SU-DHL-6 (cell line): Measurements from ENCODE around the gene KLRC1.
"Not testable (repeated sequence)": the region's sequence is repeated elsewhere in the genome, so short reads cannot be mapped to it uniquely, and the experiment has no call there.

Source experiments
- H2AFZ ChIP-seq: fragments of 200-600 bp; sonication (generic); 2 replicates; pipeline ENCODE4 v1.6.1; 2014; ENCODE audit warnings: low read depth, mild to moderate bottlenecking, moderate library complexity, mixed read lengths, antibody characterized with exemption, low read length; ENCODE audit not compliant: severe bottlenecking
- H3F3A ChIP-seq: fragments of 200-600 bp; shearing (Covaris generic); 2 replicates; pipeline ENCODE4 v1.6.0; 2016; ENCODE audit warnings: antibody characterized with exemption, mild to moderate bottlenecking; ENCODE audit not compliant: insufficient read depth
- H3K27ac ChIP-seq: fragments of 200-600 bp; sonication (generic); 2 replicates; pipeline ENCODE4 v1.5.1; 2016; ENCODE audit warnings: low read depth, mild to moderate bottlenecking, low read length, moderate library complexity, mixed read lengths
- H3K27me3 ChIP-seq: fragments of 200-600 bp; sonication (generic), shearing (Covaris generic); 2 replicates; pipeline ENCODE4 v1.6.0; 2014; ENCODE audit warnings: mild to moderate bottlenecking, low read length
- H3K36me3 ChIP-seq: fragments of 200-600 bp; sonication (generic); 2 replicates; pipeline ENCODE4 v1.6.1; 2014; ENCODE audit warnings: mild to moderate bottlenecking, low read length, mixed read lengths
- H3K4me2 ChIP-seq: fragments of 300-600, 200-600 bp; shearing (Covaris generic), sonication (generic); 2 replicates; pipeline ENCODE4 v1.6.0; 2014; ENCODE audit warnings: low read length, low read depth, mild to moderate bottlenecking; ENCODE audit not compliant: poor library complexity, severe bottlenecking
- H3K4me3 ChIP-seq: fragments of 200-600 bp; sonication (generic); 2 replicates; pipeline ENCODE4 v1.5.1; 2014; ENCODE audit warnings: antibody characterized with exemption, low read length, mild to moderate bottlenecking, mixed read lengths; ENCODE audit not compliant: insufficient read depth, poor library complexity, severe bottlenecking
- H3K79me2 ChIP-seq: fragments of 200-600 bp; sonication (generic); 2 replicates; pipeline ENCODE4 v1.6.1; 2014; ENCODE audit warnings: mild to moderate bottlenecking, low read length, moderate library complexity; ENCODE audit not compliant: insufficient read depth
- H3K9ac ChIP-seq: fragments of 200-600 bp; sonication (generic); 2 replicates; pipeline ENCODE4 v1.7.0; 2014; ENCODE audit warnings: mild to moderate bottlenecking, low read length
- H3K9me2 ChIP-seq: fragments of 200-600 bp; sonication (generic); replicated peaks from 2 replicates; pipeline ENCODE4 v1.6.1; 2014; ENCODE audit warnings: low read length; ENCODE audit not compliant: insufficient read depth
- H3K9me3 ChIP-seq: fragments of 200-600 bp; sonication (generic); 2 replicates; pipeline ENCODE4 v1.6.1; 2014; ENCODE audit warnings: low read length, mixed read lengths; ENCODE audit not compliant: insufficient read depth
- H4K20me1 ChIP-seq: fragments of 200-600 bp; sonication (generic); 2 replicates; pipeline ENCODE4 v1.6.1; 2014; ENCODE audit warnings: low read depth, mild to moderate bottlenecking, antibody characterized with exemption, low read length, moderate library complexity, mixed read lengths
- CTCF ChIP-seq: fragments of 200-600 bp; sonication (generic); IDR thresholded peaks from one replicate; pipeline ENCODE4 v1.5.1; 2017; ENCODE audit warnings: antibody characterized with exemption, mild to moderate bottlenecking, low read length, moderate library complexity; ENCODE audit not compliant: insufficient read depth, poor library complexity, severe bottlenecking
- EZH2phosphoT487 ChIP-seq: fragments of 200-600 bp; sonication (generic), shearing (Covaris generic); conservative IDR thresholded peaks from 2 replicates; pipeline ENCODE4 v1.6.1; 2018; ENCODE audit warnings: mild to moderate bottlenecking, antibody characterized with exemption, low read length, moderate library complexity, mixed read lengths

The KLRC1 gene

GRCh38 chr12:10398168-10398567 is 55.0 kb downstream of the KLRC1 start:
- no peaks in the 10 kb centered on the region for H3K9me2 ChIP-seq
- no peaks in the 10 kb centered on the region for H3K79me2 ChIP-seq
- no peaks in the 10 kb centered on the region for H3K27me3 ChIP-seq
- no peaks in the 10 kb centered on the region for H3K36me3 ChIP-seq
- no peaks in the 10 kb centered on the region for H3F3A ChIP-seq
- no peak overlapping the region for H3K4me3 ChIP-seq
- no peak overlapping the region for H3K9ac ChIP-seq
- H3K9me3 ChIP-seq, result no peaks in the 10 kb centered on the region
- TF ChIP-seq CTCF (no peak), EZH2phosphoT487 (no peak)
- H2AFZ ChIP-seq, result no peak overlapping the region
- no peak overlapping the region for H3K27ac ChIP-seq
- H3K4me2 ChIP-seq, result no peak overlapping the region
- H4K20me1 ChIP-seq, result no peaks in the 10 kb centered on the region

- H3K4me3 ChIP-seq, result no peak overlapping the region
- H3K27ac ChIP-seq, result no peak overlapping the region
- H3K4me2 ChIP-seq, result no peak overlapping the region
- H3K9me2 ChIP-seq, result no peaks in the 10 kb centered on the region
- no peaks in the 10 kb centered on the region for H4K20me1 ChIP-seq
- no peak overlapping the region for H3K9ac ChIP-seq
- no peaks in the 10 kb centered on the region for H3K9me3 ChIP-seq
- H3K36me3 ChIP-seq, result no peaks in the 10 kb centered on the region
- H2AFZ ChIP-seq, result no peak overlapping the region
- TF ChIP-seq CTCF (no peak), EZH2phosphoT487 (no peak)
- no peaks in the 10 kb centered on the region for H3K27me3 ChIP-seq
- H3F3A ChIP-seq, result no peaks in the 10 kb centered on the region
- no peaks in the 10 kb centered on the region for H3K79me2 ChIP-seq
Observed at GRCh38 chr12:10397296-10397695, 55.9 kb downstream of the KLRC1 start.

GRCh38 chr12:10396176-10396575 is 57.0 kb downstream of the KLRC1 start:
- H3K9me2 ChIP-seq, H3K36me3 ChIP-seq, H4K20me1 ChIP-seq, H3K4me2 ChIP-seq, H2AFZ ChIP-seq, H3K9ac ChIP-seq, H3F3A ChIP-seq, H3K27me3 ChIP-seq, H3K27ac ChIP-seq, H3K79me2 ChIP-seq, H3K9me3 ChIP-seq, H3K4me3 ChIP-seq: not testable (repeated sequence)
